ENCODE measurements around the gene FAM50A.

The FAM50A gene

DNA sequence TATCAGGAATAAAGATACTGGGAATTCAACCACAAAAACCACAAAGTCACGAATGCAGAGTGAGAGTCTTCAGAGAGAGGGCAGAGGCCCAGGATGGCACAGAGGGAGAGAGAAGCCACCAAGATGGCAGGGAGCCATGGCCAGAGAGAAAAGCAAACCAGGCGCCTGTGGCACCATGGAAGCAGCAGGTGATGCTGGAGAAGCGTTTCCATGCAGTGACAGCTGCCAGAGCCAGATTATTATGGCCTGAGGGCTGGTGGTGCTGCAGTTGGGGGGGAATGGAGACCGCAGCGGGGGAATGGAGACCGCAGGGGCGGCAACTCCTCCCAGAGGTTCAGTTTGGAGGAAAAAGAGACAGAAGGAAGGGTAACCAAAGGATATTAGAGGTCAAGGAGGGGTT lies 26.8 kb upstream of the FAM50A start:
- no peak for DNase-seq (ENCODE audit: low spot score)
- no peaks in the 10 kb centered on the region for H3K4me1 ChIP-seq (ENCODE audit: insufficient read depth, poor library complexity, severe bottlenecking)
- no peak overlapping the region for H3K4me3 ChIP-seq (ENCODE audit: severe bottlenecking)
- 0 out of 2 replicates have a peak, but pooled peaks cover 12% of the 10 kb centered on the region for H3K36me3 ChIP-seq (ENCODE audit: low read depth)
- TF ChIP-seq, protein P1, sequence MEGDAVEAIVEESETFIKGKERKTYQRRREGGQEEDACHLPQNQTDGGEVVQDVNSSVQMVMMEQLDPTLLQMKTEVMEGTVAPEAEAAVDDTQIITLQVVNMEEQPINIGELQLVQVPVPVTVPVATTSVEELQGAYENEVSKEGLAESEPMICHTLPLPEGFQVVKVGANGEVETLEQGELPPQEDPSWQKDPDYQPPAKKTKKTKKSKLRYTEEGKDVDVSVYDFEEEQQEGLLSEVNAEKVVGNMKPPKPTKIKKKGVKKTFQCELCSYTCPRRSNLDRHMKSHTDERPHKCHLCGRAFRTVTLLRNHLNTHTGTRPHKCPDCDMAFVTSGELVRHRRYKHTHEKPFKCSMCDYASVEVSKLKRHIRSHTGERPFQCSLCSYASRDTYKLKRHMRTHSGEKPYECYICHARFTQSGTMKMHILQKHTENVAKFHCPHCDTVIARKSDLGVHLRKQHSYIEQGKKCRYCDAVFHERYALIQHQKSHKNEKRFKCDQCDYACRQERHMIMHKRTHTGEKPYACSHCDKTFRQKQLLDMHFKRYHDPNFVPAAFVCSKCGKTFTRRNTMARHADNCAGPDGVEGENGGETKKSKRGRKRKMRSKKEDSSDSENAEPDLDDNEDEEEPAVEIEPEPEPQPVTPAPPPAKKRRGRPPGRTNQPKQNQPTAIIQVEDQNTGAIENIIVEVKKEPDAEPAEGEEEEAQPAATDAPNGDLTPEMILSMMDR (IDR thresholded peaks at IDR 0.05; ENCODE audit: poor library complexity, severe bottlenecking), result no peak
- H3K27ac ChIP-seq (ENCODE audit: poor library complexity, severe bottlenecking), result no peak overlapping the region
- ATAC-seq (ENCODE audit: low read depth), result no peak
- H3K9me3 ChIP-seq (ENCODE audit: severe bottlenecking), result no peaks in the 10 kb centered on the region
- no peaks in the 10 kb centered on the region for H3K27me3 ChIP-seq (ENCODE audit: insufficient read depth, poor library complexity, severe bottlenecking)

DNA sequence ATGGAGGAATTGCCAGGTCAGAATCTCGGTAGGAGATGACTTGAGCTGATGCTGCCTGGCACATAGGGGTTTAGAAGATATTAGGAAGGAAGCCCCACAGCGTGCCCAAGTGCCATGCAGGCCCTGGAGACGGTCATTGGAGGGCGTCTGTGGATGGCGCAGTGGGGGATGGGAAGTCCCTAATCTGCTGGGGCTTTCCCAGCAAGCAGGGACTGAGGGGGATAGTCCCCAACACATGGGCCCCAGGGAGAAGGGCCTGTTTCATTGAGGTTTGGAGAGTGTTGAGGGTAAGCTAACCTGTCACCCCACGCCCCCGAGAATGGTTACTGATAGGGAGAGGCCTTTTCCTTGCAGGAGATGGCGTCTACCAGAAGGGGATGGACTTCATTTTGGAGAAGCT lies 24.8 kb upstream of the FAM50A start:
- DNase-seq (ENCODE audit: low spot score), result no peak
- no peaks in the 10 kb centered on the region for H3K9me3 ChIP-seq (ENCODE audit: severe bottlenecking)
- no peak for ATAC-seq (ENCODE audit: low read depth)
- H3K4me3 ChIP-seq (ENCODE audit: severe bottlenecking), result no peak overlapping the region
- H3K27me3 ChIP-seq (ENCODE audit: insufficient read depth, poor library complexity, severe bottlenecking), result no peaks in the 10 kb centered on the region
- H3K4me1 ChIP-seq (ENCODE audit: insufficient read depth, poor library complexity, severe bottlenecking), result no peaks in the 10 kb centered on the region
- no peak overlapping the region for H3K27ac ChIP-seq (ENCODE audit: poor library complexity, severe bottlenecking)
- TF ChIP-seq, protein P1 (IDR thresholded peaks at IDR 0.05; ENCODE audit: poor library complexity, severe bottlenecking), result no peak
- H3K36me3 ChIP-seq (ENCODE audit: low read depth), result 0 out of 2 replicates have a peak, but pooled peaks cover under 1% of the 10 kb centered on the region

DNA sequence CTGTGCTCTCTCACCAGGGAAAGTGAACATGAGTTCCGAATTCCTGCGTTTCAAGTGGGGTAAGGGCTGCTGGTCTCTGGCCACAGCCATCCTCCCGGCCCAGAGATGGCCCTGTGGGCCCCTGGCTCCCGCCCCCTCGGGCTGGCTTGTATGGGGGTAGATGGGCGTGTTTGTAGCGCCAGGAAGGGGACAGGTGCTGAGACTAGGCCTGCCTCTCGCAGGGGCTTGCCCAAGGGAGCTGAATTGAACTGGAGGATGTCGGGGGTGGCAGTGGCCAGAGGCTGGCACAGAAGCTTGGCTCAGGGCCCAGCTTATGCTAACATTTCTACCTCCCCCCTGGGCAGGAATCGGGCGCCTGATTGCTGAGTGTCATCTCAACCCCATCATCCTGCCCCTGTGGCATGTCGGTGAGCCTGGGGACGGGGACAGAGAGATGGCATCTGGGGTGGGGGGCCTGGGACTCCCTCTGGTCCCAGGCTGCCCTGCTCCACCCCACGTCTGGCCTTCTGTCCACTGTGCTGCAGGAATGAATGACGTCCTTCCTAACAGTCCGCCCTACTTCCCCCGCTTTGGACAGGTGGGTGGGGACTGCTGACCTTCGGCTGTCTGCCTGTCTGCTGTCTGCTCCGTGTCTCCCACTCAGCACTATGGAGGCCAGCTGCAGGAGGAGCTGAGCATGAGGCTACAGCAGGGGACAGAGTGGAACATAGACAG lies 24.1 kb upstream of the FAM50A start:
- H3K4me3 ChIP-seq (ENCODE audit: severe bottlenecking), result no peak overlapping the region
- no peak; the same call in 2 of the 3 replicates for ATAC-seq (ENCODE audit: low read depth)
- H3K27me3 ChIP-seq (ENCODE audit: insufficient read depth, poor library complexity, severe bottlenecking), result no peaks in the 10 kb centered on the region
- TF ChIP-seq, protein P1 (IDR thresholded peaks at IDR 0.05; ENCODE audit: poor library complexity, severe bottlenecking), result no peak
- H3K27ac ChIP-seq (ENCODE audit: poor library complexity, severe bottlenecking), result no peak overlapping the region
- no peaks in the 10 kb centered on the region for H3K36me3 ChIP-seq (ENCODE audit: low read depth)
- no peaks in the 10 kb centered on the region for H3K9me3 ChIP-seq (ENCODE audit: severe bottlenecking)
- no peaks in the 10 kb centered on the region for H3K4me1 ChIP-seq (ENCODE audit: insufficient read depth, poor library complexity, severe bottlenecking)
- DNase-seq (ENCODE audit: low spot score), result no peak

DNA sequence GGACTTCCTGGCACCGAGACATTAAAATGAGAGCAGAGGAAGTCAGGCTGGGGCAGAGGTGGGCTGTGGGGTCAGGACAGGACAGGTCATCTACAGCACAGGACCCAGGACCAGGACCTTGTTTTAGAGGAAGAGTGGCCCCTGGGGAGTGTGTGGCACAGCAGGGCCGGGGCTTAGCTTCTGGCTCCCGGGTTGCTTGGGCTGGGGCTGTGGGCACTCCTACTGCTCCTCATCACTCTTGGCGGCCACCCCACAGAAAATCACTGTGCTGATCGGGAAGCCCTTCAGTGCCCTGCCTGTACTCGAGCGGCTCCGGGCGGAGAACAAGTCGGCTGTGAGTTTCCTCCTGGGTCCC lies 23.6 kb upstream of the FAM50A start:
- H3K27me3 ChIP-seq (ENCODE audit: insufficient read depth, poor library complexity, severe bottlenecking), result no peaks in the 10 kb centered on the region
- TF ChIP-seq, protein P1 (IDR thresholded peaks at IDR 0.05; ENCODE audit: poor library complexity, severe bottlenecking), result no peak
- H3K9me3 ChIP-seq (ENCODE audit: severe bottlenecking), result no peaks in the 10 kb centered on the region
- no peak overlapping the region for H3K27ac ChIP-seq (ENCODE audit: poor library complexity, severe bottlenecking)
- H3K4me3 ChIP-seq (ENCODE audit: severe bottlenecking), result no peak overlapping the region
- H3K4me1 ChIP-seq (ENCODE audit: insufficient read depth, poor library complexity, severe bottlenecking), result no peaks in the 10 kb centered on the region
- no peaks in the 10 kb centered on the region for H3K36me3 ChIP-seq (ENCODE audit: low read depth)
- no peak for DNase-seq (ENCODE audit: low spot score)
- ATAC-seq (ENCODE audit: low read depth), result no peak

Measured in RWPE2 (cell line).